Neural cell (in vitro differentiated cells): Measurements from ENCODE around the gene PSPH. TPM values are rescaled to one million over a fixed set of nuclear protein-coding genes. Genes with fewer than 3 reads are reported as not detected.
A peak's percentile ranks its signal among the peaks of the same experiment; 100 is the strongest.

Experiments
- H2AFZ ChIP-seq: fragments of 200-600, 300-800 bp; sonication (generic), shearing (Covaris generic); 2 replicates; pipeline ENCODE4 v1.6.0; 2014; ENCODE audit warnings: low read depth, mild to moderate bottlenecking, antibody characterized with exemption, low read length, moderate library complexity
- H3F3A ChIP-seq: fragments of 200-600 bp; shearing (Covaris generic); 2 replicates; pipeline ENCODE4 v1.6.1; 2016; ENCODE audit warnings: mild to moderate bottlenecking, moderate library complexity, mixed read lengths, antibody characterized with exemption, low read length; ENCODE audit not compliant: insufficient read depth, poor library complexity, severe bottlenecking
- H3K27ac ChIP-seq: fragments of 200-600, 300-800 bp; sonication (generic), shearing (Covaris generic); 2 replicates; pipeline ENCODE4 v1.5.1; 2014; ENCODE audit warnings: mild to moderate bottlenecking, low read length, moderate library complexity
- H3K27me3 ChIP-seq: fragments of 300-800, 200-600 bp; sonication (generic), shearing (Covaris generic); 2 replicates; pipeline ENCODE4 v1.6.0; 2014; ENCODE audit warnings: mild to moderate bottlenecking, low read depth, low read length, moderate library complexity; ENCODE audit not compliant: insufficient read depth
- H3K36me3 ChIP-seq: fragments of 300-800, 200-600 bp; sonication (generic), shearing (Covaris generic); 2 replicates; pipeline ENCODE4 v1.5.1; 2014; ENCODE audit warnings: mild to moderate bottlenecking, antibody characterized with exemption, low read length, moderate library complexity; ENCODE audit not compliant: insufficient read depth
- H3K4me2 ChIP-seq: fragments of 300-800, 200-600 bp; sonication (generic), shearing (Covaris generic); 2 replicates; pipeline ENCODE4 v1.6.0; 2014; ENCODE audit warnings: mild to moderate bottlenecking, low read length
- H3K4me3 ChIP-seq: fragments of 300-800, 200-600 bp; sonication (generic), shearing (Covaris generic); 2 replicates; pipeline ENCODE4 v1.5.1; 2014; ENCODE audit warnings: mild to moderate bottlenecking, low read length, moderate library complexity
- H3K79me2 ChIP-seq: fragments of 200-600 bp; shearing (Covaris generic); replicated peaks from 2 replicates; pipeline ENCODE4 v1.6.0; 2014; ENCODE audit warnings: mild to moderate bottlenecking, low read length, moderate library complexity; ENCODE audit not compliant: insufficient read depth
- H3K9ac ChIP-seq: fragments of 300-800, 200-600 bp; sonication (generic), shearing (Covaris generic); 2 replicates; pipeline ENCODE4 v1.6.1; 2016; ENCODE audit warnings: mild to moderate bottlenecking, low read length, mixed read lengths
- H3K9me2 ChIP-seq: fragments of 200-600 bp; shearing (Covaris generic); 2 replicates; pipeline ENCODE4 v1.6.1; 2016; ENCODE audit warnings: mild to moderate bottlenecking, low read length, mixed read lengths; ENCODE audit not compliant: insufficient read depth
- H3K9me3 ChIP-seq: fragments of 200-600, 300-800 bp; sonication (generic), shearing (Covaris generic); 2 replicates; pipeline ENCODE4 v1.6.1; 2016; ENCODE audit warnings: mild to moderate bottlenecking, mixed run types, low read length, moderate library complexity, mixed read lengths
- H4K20me1 ChIP-seq: fragments of 200-600 bp; shearing (Covaris generic); 2 replicates; pipeline ENCODE4 v1.6.1; 2016; ENCODE audit warnings: mild to moderate bottlenecking, mixed run types; ENCODE audit not compliant: insufficient read depth
- EP300 ChIP-seq: fragments of 450-650 bp; conservative IDR thresholded peaks from 2 replicates; pipeline ENCODE4 v1.6.1; 2014; ENCODE audit warnings: antibody characterized with exemption, mild to moderate bottlenecking, moderate library complexity; ENCODE audit not compliant: poor library complexity, severe bottlenecking
- EZH2 ChIP-seq: fragments of 200-600, 300-800 bp; shearing (Covaris generic), sonication (generic); IDR thresholded peaks from 2 replicates; pipeline ENCODE4 v1.6.1; 2014; ENCODE audit warnings: antibody characterized with exemption, low read length, borderline replicate concordance, mild to moderate bottlenecking; ENCODE audit not compliant: insufficient read depth, poor library complexity, severe bottlenecking
- MXI1 ChIP-seq: fragments of 450-650 bp; conservative IDR thresholded peaks from 2 replicates; pipeline ENCODE4 v1.6.1; 2014; ENCODE audit warnings: antibody characterized with exemption, mild to moderate bottlenecking; ENCODE audit not compliant: poor library complexity, severe bottlenecking
- POLR2AphosphoS5 ChIP-seq: IDR thresholded peaks from 2 replicates; pipeline ENCODE4 v1.6.1; 2012
- RAD21 ChIP-seq: fragments of 450-650 bp; conservative IDR thresholded peaks from 2 replicates; pipeline ENCODE4 v1.6.1; 2014; ENCODE audit warnings: antibody characterized with exemption, mild to moderate bottlenecking, moderate library complexity
- REST ChIP-seq: IDR thresholded peaks from 2 replicates; pipeline ENCODE4 v1.6.1; 2012; ENCODE audit warnings: borderline replicate concordance
- SMC3 ChIP-seq: fragments of 450-650 bp; conservative IDR thresholded peaks from 2 replicates; pipeline ENCODE4 v1.6.1; 2014; ENCODE audit warnings: antibody characterized with exemption, mild to moderate bottlenecking, moderate library complexity; ENCODE audit not compliant: poor library complexity
- TAF1 ChIP-seq: IDR thresholded peaks from 2 replicates; pipeline ENCODE4 v1.6.1; 2012; ENCODE audit warnings: low read depth
- polyA minus RNA-seq: library from RNA; depleted of rRNA, polyadenylated mRNA; stranded (reverse); fragments of >200 nt; gene quantifications from 2 replicates; pipeline ENCODE4 v1.2.3, GENCODE V29; 2014
- polyA plus RNA-seq: library from polyadenylated mRNA; depleted of rRNA; stranded (reverse); fragments of >200 nt; gene quantifications from 2 replicates; pipeline ENCODE4 v1.2.3, GENCODE V29; 2014
- TF ChIP-seq, protein P1 (sequence below): fragments of 450-650 bp; IDR thresholded peaks from 2 replicates; pipeline ENCODE4 v1.5.1; 2014; ENCODE audit warnings: antibody characterized with exemption, mild to moderate bottlenecking, moderate library complexity; ENCODE audit not compliant: poor library complexity, severe bottlenecking

PSPH gene
- polyA plus RNA-seq (24.0 and 26.4 TPM in 2 replicates), polyA minus RNA-seq (13.5 and 17.5 TPM in 2 replicates)

GRCh38 chr7:56051339-56052191 lies at the start of gene PSPH, which contains the start of gene CCT6A:
Gene PSPH (minus strand): TSS chr7:56051444. CDS start chr7:56021212, 30,232 bp downstream.
Gene CCT6A (plus strand): TSS chr7:56051765. CDS start chr7:56051849, 84 bp downstream.
- Histone ChIP-seq H3K9me3 (no peaks in the 10 kb centered on the region), H3K9ac (peak within 1 kb of the TSS; percentile 96), H3K27ac (peak within 1 kb of the TSS; percentile 96), H3K9me2 (no peaks in the 10 kb centered on the region), H3K36me3 (peaks cover 7% of the 10 kb centered on the region), H3K79me2 (peaks cover 29% of the 10 kb centered on the region), H3K4me2 (peak within 1 kb of the TSS; percentile 96), H3F3A (peaks cover 3% of the 10 kb centered on the region), H3K4me3 (peak within 1 kb of the TSS; percentile 79), H4K20me1 (no peaks in the 10 kb centered on the region), H3K27me3 (no peaks in the 10 kb centered on the region), H2AFZ (peak within 1 kb of the TSS; percentile 98)
- TF ChIP-seq, protein P1, sequence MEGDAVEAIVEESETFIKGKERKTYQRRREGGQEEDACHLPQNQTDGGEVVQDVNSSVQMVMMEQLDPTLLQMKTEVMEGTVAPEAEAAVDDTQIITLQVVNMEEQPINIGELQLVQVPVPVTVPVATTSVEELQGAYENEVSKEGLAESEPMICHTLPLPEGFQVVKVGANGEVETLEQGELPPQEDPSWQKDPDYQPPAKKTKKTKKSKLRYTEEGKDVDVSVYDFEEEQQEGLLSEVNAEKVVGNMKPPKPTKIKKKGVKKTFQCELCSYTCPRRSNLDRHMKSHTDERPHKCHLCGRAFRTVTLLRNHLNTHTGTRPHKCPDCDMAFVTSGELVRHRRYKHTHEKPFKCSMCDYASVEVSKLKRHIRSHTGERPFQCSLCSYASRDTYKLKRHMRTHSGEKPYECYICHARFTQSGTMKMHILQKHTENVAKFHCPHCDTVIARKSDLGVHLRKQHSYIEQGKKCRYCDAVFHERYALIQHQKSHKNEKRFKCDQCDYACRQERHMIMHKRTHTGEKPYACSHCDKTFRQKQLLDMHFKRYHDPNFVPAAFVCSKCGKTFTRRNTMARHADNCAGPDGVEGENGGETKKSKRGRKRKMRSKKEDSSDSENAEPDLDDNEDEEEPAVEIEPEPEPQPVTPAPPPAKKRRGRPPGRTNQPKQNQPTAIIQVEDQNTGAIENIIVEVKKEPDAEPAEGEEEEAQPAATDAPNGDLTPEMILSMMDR: no peak
- TF ChIP-seq EZH2: no peak
- peak; percentile 95 for TF ChIP-seq MXI1
- peak; percentile 84 for TF ChIP-seq REST
- peak; percentile 44 for TF ChIP-seq EP300
- peak; percentile 88 for TF ChIP-seq POLR2AphosphoS5
- peak; percentile 15 for TF ChIP-seq SMC3
- TF ChIP-seq TAF1: peak; percentile 66

DNA sequence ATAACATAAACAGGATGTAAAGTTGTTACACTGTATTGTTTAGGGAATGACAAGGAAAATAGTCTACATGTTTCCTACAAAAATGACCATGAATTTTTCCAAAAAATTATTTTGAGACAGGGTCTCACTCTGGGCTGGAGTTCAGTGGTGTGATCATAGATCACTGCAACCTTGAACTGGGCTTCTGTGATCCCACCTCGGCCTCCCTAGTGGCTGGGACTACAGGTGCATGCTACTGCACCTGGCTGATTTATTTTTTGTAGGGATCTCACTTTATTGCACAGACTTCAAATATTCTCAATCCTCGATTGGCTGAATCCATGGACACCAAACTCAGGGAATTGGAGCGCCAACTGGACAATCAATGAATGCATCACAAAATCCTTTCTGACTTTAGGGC lies 48.4 kb upstream of the PSPH start:
- Histone ChIP-seq H2AFZ (no peak overlapping the region), H4K20me1 (no peaks in the 10 kb centered on the region), H3K27me3 (no peaks in the 10 kb centered on the region), H3K4me2 (no peak overlapping the region), H3K36me3 (no peaks in the 10 kb centered on the region), H3F3A (no peaks in the 10 kb centered on the region), H3K9me2 (no peaks in the 10 kb centered on the region), H3K79me2 (no peaks in the 10 kb centered on the region), H3K9me3 (no peaks in the 10 kb centered on the region), H3K4me3 (no peak overlapping the region), H3K27ac (no peak overlapping the region), H3K9ac (no peak overlapping the region)
- TF ChIP-seq REST: no peak
- no peak for TF ChIP-seq TAF1
- no peak for TF ChIP-seq POLR2AphosphoS5
- no peak for TF ChIP-seq EZH2
- TF ChIP-seq MXI1: no peak
- no peak for TF ChIP-seq EP300
- TF ChIP-seq RAD21: no peak
- TF ChIP-seq SMC3: no peak
- TF ChIP-seq, protein P1: no peak
